Measurements from ENCODE around the gene CLIC3. TPM values are rescaled to one million over a fixed set of nuclear protein-coding genes. Genes with fewer than 3 reads are reported as not detected.

The CLIC3 gene
- polyA plus RNA-seq, 2 of the 4 experiments (the other 2 are of a cell fraction): 0.61 to 6.4 TPM

- no peak for FAIRE-seq
These were observed 25.8 kb upstream of the CLIC3 start for GRCh38 chr9:137021979-137022661.

GRCh38 chr9:137021568-137021978, 25.2 kb upstream of the CLIC3 start:
- no peak for DNase-seq (ENCODE audit: low read depth in 1 of 2, low spot score in 1 of 2)
- ATAC-seq: peak; percentile 6 to 32; a peak in 4 of 6 replicates
- Histone ChIP-seq H3K4me3 (no peak overlapping the region), H3K9me3 (no peaks in the 10 kb centered on the region), H3K4me2 (no peak overlapping the region), H3K4me1 (peaks cover 11% of the 10 kb centered on the region; the same call in 2 of the 3 replicates), H3K27ac (no peak overlapping the region)
- no peak for FAIRE-seq
- CTCF ChIA-PET: interaction anchor here (0.8 to 20.4 kb wide), 10 partner anchors 9 to 250 kb away, joined by 3 to 282 read pairs (median 10); partner anchors contain the start of genes ABCA2, C8G, CLIC3 and FBXW5
- 79% methylated on average over 3 of the region's 6 CpGs for WGBS (ENCODE audit: missing lambda C conversion rate)
- POLR2A ChIA-PET: interaction anchor here (1.0 kb wide), 1 partner anchor 29 kb away, joined by 3 read pairs; the partner anchor contains the start of gene PAXX
- TF ChIP-seq NFE2L2 (conservative IDR thresholded peaks at IDR 0.05; ENCODE audit: low read length) (no peak), ZSCAN20 (CRISPR knock-in tag; IDR thresholded peaks at IDR 0.05) (no peak), HEYL (CRISPR knock-in tag; IDR thresholded peaks at IDR 0.05) (no peak), BCL3 (IDR thresholded peaks at IDR 0.05) (no peak), CHD4 (IDR thresholded peaks at IDR 0.05; ENCODE audit: borderline replicate concordance) (no peak), FOXS1 (CRISPR knock-in tag; IDR thresholded peaks at IDR 0.05) (no peak), ZNF302 (CRISPR knock-in tag; IDR thresholded peaks at IDR 0.05) (no peak), JUN (IDR thresholded peaks at IDR 0.05) (no peak), GATA3 (IDR thresholded peaks at IDR 0.05; ENCODE audit: borderline replicate concordance) (no peak), KDM5A (IDR thresholded peaks at IDR 0.05) (no peak), KDM1A (IDR thresholded peaks at IDR 0.05; ENCODE audit: low read depth) (no peak)

More at GRCh38 chr9:137021979-137022661, 25.8 kb upstream of the CLIC3 start:
- Histone ChIP-seq H3K9me3 (no peaks in the 10 kb centered on the region), H3K4me2 (0 out of 3 replicates have a peak overlapping the region, but pooled peaks have one; percentile 9), H3K4me1 (peaks cover 16% of the 10 kb centered on the region), H3K4me3 (no peak overlapping the region), H3K27ac (peak overlapping the region in 1 of 2 experiments; percentile 34; a peak in 2 of 6 replicates)
- ChIA-PET CTCF (interaction anchor here (1.1 to 20.4 kb wide), 11 partner anchors 8 to 251 kb away, joined by 3 to 282 read pairs (median 10); partner anchors contain the start of genes ABCA2, C8G, CLIC3 and FBXW5), POLR2A (interaction anchor here (0.6 kb wide), 1 partner anchor 31 kb away, joined by 6 read pairs; no protein-coding TSS in a partner anchor)
- DNase-seq (ENCODE audit: low read depth in 1 of 2, low spot score in 1 of 2) (peak; percentile 54 to 94), ATAC-seq (peak; percentile 53 to 89)
- TF ChIP-seq MAZ (IDR thresholded peaks at IDR 0.05; ENCODE audit: borderline replicate concordance, low read depth, low read length): 0 out of 2 replicates have a peak, but pooled peaks have one; percentile 50
- no peak for TF ChIP-seq FOSL2 (IDR thresholded peaks at IDR 0.05)
- peak; percentile 35 for TF ChIP-seq FOSL2 (CRISPR knock-in tag; IDR thresholded peaks at IDR 0.05)
- TF ChIP-seq NFE2L2 (conservative IDR thresholded peaks at IDR 0.05; ENCODE audit: low read length): no peak
- WGBS (ENCODE audit: missing lambda C conversion rate): 62% methylated on average over 17 of the region's 30 CpGs

GRCh38 chr9:137020771-137021567, 24.6 kb upstream of the CLIC3 start:
- H3K27ac ChIP-seq: no peak overlapping the region
- ChIA-PET CTCF (interaction anchor here (0.8 to 12.9 kb wide), 9 partner anchors 9 to 250 kb away, joined by 3 to 207 read pairs (median 10); partner anchors contain the start of genes ABCA2, CLIC3, FUT7 and MAN1B1), POLR2A (interaction anchor here (1.0 kb wide), 1 partner anchor 29 kb away, joined by 3 read pairs; the partner anchor contains the start of gene PAXX)

More at GRCh38 chr9:137020771-137021567, 24.6 kb upstream of the CLIC3 start:
- Histone ChIP-seq H3K4me1 (peaks cover 11% of the 10 kb centered on the region; the same call in 2 of the 3 replicates), H3K9me3 (no peaks in the 10 kb centered on the region), H3K4me3 (no peak overlapping the region), H3K4me2 (no peak overlapping the region)
- no peak for ATAC-seq
- DNase-seq (ENCODE audit: low read depth in 1 of 2, low spot score in 1 of 2): no peak
- FAIRE-seq: no peak
- WGBS (ENCODE audit: missing lambda C conversion rate): 93% methylated on average over 22 of the region's 32 CpGs
- no peak for TF ChIP-seq TFCP2L1 (CRISPR knock-in tag; IDR thresholded peaks at IDR 0.05)
- TF ChIP-seq KDM5A (IDR thresholded peaks at IDR 0.05): no peak
- no peak for TF ChIP-seq JUN (IDR thresholded peaks at IDR 0.05)
- TF ChIP-seq ZFP36 (IDR thresholded peaks at IDR 0.05; ENCODE audit: borderline replicate concordance, partially characterized antibody): no peak
- no peak for TF ChIP-seq RFX5 (IDR thresholded peaks at IDR 0.05)
- no peak for TF ChIP-seq KDM1A (IDR thresholded peaks at IDR 0.05; ENCODE audit: low read depth)
- no peak for TF ChIP-seq USF2 (IDR thresholded peaks at IDR 0.05)
- no peak for TF ChIP-seq TP53 (CRISPR knock-in tag; IDR thresholded peaks at IDR 0.05)
- no peak for TF ChIP-seq RARB (CRISPR knock-in tag; IDR thresholded peaks at IDR 0.05)
- TF ChIP-seq NR3C1 (IDR thresholded peaks at IDR 0.05): no peak
- TF ChIP-seq FOSB (CRISPR knock-in tag; IDR thresholded peaks at IDR 0.05): no peak
- no peak for TF ChIP-seq ZNF302 (CRISPR knock-in tag; IDR thresholded peaks at IDR 0.05)
- no peak for TF ChIP-seq PBX3 (IDR thresholded peaks at IDR 0.05)
- TF ChIP-seq HDAC2 (IDR thresholded peaks at IDR 0.05): no peak
- TF ChIP-seq RAD21 (conservative IDR thresholded peaks at IDR 0.05 in 1 of 2, IDR thresholded peaks at IDR 0.05 in 1 of 2): no peak
- no peak for TF ChIP-seq POLR2A (IDR thresholded peaks at IDR 0.05; ENCODE audit: low read length)
- TF ChIP-seq MAX (IDR thresholded peaks at IDR 0.05): no peak
- TF ChIP-seq ZC3H11A (IDR thresholded peaks at IDR 0.05): no peak
- no peak for TF ChIP-seq RNF2 (IDR thresholded peaks at IDR 0.05; ENCODE audit: borderline replicate concordance, low read depth)
